Keratinocyte (primary cell): ENCODE results near the gene LHX2.

Experiments
- EZH2 ChIP-seq: IDR thresholded peaks from one replicate; pipeline ENCODE4 v1.6.1; 2012; ENCODE audit warnings: inconsistent platforms, mild to moderate bottlenecking, low read length, moderate library complexity
- TF ChIP-seq, protein P1 (sequence below), 3 experiments: IDR thresholded peaks in 1 of 3; conservative IDR thresholded peaks in 1 of 3; optimal IDR thresholded peaks in 1 of 3; 2 replicates in 2 of 3; 3 replicates in 1 of 3; pipeline versions ENCODE3 to v1.5.1; 2011; ENCODE audit warnings: low read length in 3 of 3, mild to moderate bottlenecking in 3 of 3, moderate library complexity in 2 of 3, control low read depth in 1 of 3, inconsistent platforms in 1 of 3; ENCODE audit not compliant: insufficient read depth in 2 of 3; ENCODE audit errors: extremely low read depth in 1 of 3

DNA sequence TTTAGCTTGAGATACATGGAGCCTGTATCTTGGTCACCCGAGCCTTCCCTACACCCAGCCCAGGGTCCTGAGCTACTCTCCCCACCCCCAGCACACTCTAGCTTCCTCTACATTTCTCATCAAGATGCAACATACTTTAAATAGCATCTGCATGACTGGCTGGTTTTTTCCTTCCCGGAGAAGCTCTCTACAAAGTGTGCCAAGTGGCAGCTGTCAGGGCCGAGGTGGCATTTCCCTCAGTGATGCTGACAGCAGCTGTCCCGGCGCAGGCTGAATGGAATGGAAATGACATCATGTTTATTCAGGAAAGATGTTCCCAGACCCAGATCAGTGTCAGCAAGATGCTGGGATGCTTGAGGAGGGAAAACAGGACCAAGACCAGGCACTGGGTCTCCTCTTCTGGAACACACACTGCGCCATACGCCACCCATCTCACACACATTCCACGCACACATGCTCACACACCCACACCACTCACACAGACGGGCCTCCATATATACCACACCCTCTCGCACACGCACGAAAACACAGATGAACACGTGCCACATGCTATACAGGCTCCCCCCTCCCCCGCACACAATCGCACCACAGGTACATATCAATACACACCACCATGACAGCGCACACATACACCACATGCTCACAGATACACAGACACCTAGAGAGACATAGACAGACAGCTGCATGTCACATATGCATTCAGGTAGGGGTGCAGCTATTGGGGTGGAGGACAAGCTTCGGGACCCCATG, 67.8 kb downstream of the LHX2 start:
- TF ChIP-seq, protein P1, sequence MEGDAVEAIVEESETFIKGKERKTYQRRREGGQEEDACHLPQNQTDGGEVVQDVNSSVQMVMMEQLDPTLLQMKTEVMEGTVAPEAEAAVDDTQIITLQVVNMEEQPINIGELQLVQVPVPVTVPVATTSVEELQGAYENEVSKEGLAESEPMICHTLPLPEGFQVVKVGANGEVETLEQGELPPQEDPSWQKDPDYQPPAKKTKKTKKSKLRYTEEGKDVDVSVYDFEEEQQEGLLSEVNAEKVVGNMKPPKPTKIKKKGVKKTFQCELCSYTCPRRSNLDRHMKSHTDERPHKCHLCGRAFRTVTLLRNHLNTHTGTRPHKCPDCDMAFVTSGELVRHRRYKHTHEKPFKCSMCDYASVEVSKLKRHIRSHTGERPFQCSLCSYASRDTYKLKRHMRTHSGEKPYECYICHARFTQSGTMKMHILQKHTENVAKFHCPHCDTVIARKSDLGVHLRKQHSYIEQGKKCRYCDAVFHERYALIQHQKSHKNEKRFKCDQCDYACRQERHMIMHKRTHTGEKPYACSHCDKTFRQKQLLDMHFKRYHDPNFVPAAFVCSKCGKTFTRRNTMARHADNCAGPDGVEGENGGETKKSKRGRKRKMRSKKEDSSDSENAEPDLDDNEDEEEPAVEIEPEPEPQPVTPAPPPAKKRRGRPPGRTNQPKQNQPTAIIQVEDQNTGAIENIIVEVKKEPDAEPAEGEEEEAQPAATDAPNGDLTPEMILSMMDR (optimal IDR thresholded peaks at IDR 0.05 in 1 of 3, IDR thresholded peaks at IDR 0.05 in 1 of 3, conservative IDR thresholded peaks at IDR 0.05 in 1 of 3; ENCODE audit: extremely low read depth in 1 of 3, insufficient read depth in 2 of 3, low read length in 3 of 3), result no peak
- no peak for TF ChIP-seq EZH2
